Epithelial cell of esophagus (primary cell): ENCODE results near the gene GRM5.
A peak's percentile ranks its signal among the peaks of the same experiment; 100 is the strongest.

Experiments used
- DNase-seq: peaks from one replicate; pipeline ENCODE4 v3.0.0; 2010; ENCODE audit warnings: low read depth
- H3K4me3 ChIP-seq: 2 replicates; pipeline ENCODE4 v1.5.1; 2011; ENCODE audit warnings: mild to moderate bottlenecking, low read length, control low read depth
- TF ChIP-seq, protein P1 (sequence below): IDR thresholded peaks from 2 replicates; pipeline ENCODE4 v1.5.1; 2011; ENCODE audit warnings: low read depth, mild to moderate bottlenecking, low read length, control low read depth, inconsistent platforms; ENCODE audit not compliant: insufficient read depth; ENCODE audit errors: missing control alignments

The GRM5 gene

DNA sequence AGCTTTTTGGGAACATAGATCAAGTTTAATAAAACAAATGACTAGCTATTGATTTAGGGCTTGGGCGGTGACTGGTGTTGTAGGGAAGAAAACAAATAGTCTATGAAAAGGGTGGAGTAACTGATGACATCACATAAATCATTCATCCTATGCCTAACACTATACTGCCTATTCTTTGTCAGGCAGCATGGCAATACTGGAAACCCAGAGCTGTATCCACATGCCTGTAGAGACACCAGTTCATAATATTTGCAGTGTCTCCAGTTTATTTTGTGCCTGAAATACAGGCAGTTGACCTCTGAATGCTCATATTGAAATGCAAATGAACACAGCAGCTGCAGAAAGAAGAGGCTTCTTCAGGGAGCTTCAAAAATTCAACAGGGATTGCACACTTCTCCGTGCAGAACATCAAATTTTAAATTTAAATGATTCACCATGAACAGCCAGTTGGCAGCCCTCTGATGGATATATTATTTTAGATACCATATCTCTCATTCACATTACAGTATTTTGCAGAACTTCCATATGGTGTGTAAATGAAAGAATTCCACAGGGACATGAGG lies 445.1 kb downstream of the GRM5 start:
- no peak overlapping the region for H3K4me3 ChIP-seq
- TF ChIP-seq, protein P1, sequence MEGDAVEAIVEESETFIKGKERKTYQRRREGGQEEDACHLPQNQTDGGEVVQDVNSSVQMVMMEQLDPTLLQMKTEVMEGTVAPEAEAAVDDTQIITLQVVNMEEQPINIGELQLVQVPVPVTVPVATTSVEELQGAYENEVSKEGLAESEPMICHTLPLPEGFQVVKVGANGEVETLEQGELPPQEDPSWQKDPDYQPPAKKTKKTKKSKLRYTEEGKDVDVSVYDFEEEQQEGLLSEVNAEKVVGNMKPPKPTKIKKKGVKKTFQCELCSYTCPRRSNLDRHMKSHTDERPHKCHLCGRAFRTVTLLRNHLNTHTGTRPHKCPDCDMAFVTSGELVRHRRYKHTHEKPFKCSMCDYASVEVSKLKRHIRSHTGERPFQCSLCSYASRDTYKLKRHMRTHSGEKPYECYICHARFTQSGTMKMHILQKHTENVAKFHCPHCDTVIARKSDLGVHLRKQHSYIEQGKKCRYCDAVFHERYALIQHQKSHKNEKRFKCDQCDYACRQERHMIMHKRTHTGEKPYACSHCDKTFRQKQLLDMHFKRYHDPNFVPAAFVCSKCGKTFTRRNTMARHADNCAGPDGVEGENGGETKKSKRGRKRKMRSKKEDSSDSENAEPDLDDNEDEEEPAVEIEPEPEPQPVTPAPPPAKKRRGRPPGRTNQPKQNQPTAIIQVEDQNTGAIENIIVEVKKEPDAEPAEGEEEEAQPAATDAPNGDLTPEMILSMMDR: no peak
- DNase-seq: no peak

GRCh38 chr11:88619656-88620385 lies 446.0 kb downstream of the GRM5 start:
- no peak overlapping the region for H3K4me3 ChIP-seq
- TF ChIP-seq, protein P1: no peak
- no peak for DNase-seq

- H3K4me3 ChIP-seq: no peak overlapping the region
- TF ChIP-seq, protein P1: no peak
- no peak for DNase-seq
Observed at GRCh38 chr11:88619071-88619425, 446.7 kb downstream of the GRM5 start.

GRCh38 chr11:88618327-88619070 lies 447.3 kb downstream of the GRM5 start:
- no peak for DNase-seq
- no peak overlapping the region for H3K4me3 ChIP-seq
- TF ChIP-seq, protein P1: no peak

DNA sequence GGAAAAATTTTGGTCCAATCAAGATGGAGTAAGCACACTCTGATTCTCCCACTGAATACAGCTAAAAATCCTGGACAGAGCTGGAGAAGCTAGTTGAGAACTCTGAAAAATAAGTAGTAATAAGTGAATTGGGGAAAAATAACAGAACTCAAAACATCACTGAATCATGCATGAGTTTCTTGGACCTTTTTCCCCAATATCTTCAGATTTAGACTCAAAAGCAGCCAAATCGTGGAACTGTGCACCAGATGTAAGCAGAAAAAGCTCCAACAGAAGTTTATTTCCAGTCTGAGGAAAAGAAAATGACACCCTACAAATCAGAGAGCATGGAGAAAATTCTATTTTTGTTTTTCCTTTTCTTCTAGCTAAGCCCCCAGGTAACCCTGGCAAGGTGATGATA lies 448.6 kb downstream of the GRM5 start:
- no peak overlapping the region for H3K4me3 ChIP-seq
- TF ChIP-seq, protein P1: no peak
- DNase-seq: no peak

DNA sequence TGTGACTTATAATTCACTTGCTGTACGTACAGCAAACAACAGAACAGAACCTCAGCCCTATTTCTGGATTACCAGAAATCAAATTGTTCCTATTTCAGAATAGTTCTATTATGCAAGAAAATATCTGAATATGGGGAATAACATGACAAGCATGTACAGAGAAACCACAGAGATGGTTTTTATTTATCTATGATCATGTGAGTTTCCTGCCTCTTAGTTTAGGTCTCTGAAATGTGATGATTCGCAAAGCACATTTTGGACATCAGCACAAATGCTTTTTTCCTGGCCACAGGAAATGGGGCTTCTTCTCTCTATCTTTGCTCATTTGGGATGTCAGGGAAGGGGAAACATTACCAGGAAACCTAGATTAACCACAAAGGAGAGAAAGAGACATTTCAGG lies 461.5 kb downstream of the GRM5 start:
- DNase-seq: peak; percentile 2
- H3K4me3 ChIP-seq: no peak overlapping the region
- TF ChIP-seq, protein P1: no peak
